Activated CD8-positive, alpha-beta memory T cell treated with anti-CD3 and anti-CD28 coated beads, Interleukin-2, amount 10 ng/mL, durations not matched to agents 7 days and 5 days (primary cell): ENCODE measurements around the gene PLA2G15. TPM values are rescaled to one million over a fixed set of nuclear protein-coding genes. Genes with fewer than 3 reads are reported as not detected.
"Not testable (repeated sequence)": the region's sequence is repeated elsewhere in the genome, so short reads cannot be mapped to it uniquely, and the experiment has no call there.

Experiments
- ATAC-seq: fragments of 150-1000 bp; cut with Tn5 transposase; one replicate; pipeline ENCODE4 v1.10.0; 2021; ENCODE audit warnings: moderate library complexity
- CTCF ChIA-PET: fragments of 350-600 bp; sonication (Branson Sonifier 250); formaldehyde crosslinking; loops from one replicate; lab custom pipeline; 2021; ENCODE audit warnings: antibody characterized with exemption; lab: Charles Lee
- DNase-seq: peaks from one replicate; pipeline ENCODE4 v3.0.0-alpha.2; 2020
- H3K27ac Mint-ChIP-seq: one replicate; pipeline ENCODE4 v1.8.0; 2021; ENCODE audit warnings: mild to moderate bottlenecking, mixed read lengths
- H3K27me3 Mint-ChIP-seq: one replicate; pipeline ENCODE4 v1.8.0; 2021; ENCODE audit warnings: mixed read lengths
- H3K36me3 Mint-ChIP-seq: one replicate; pipeline ENCODE4 v1.8.0; 2021; ENCODE audit warnings: mild to moderate bottlenecking, mixed read lengths
- H3K4me1 Mint-ChIP-seq: one replicate; pipeline ENCODE4 v1.8.0; 2021; ENCODE audit warnings: mixed read lengths
- H3K4me3 Mint-ChIP-seq: one replicate; pipeline ENCODE4 v1.8.0; 2021; ENCODE audit warnings: mild to moderate bottlenecking, moderate library complexity, mixed read lengths
- H3K9me3 Mint-ChIP-seq: one replicate; pipeline ENCODE4 v1.8.0; 2022; ENCODE audit warnings: low read depth, mixed read lengths
- total RNA-seq, 2 experiments: library from RNA; stranded (reverse); gene quantifications; one replicate each; pipeline ENCODE4 v1.2.3, GENCODE V29; 2021

Gene PLA2G15
- total RNA-seq, 2 experiments from 2014 or later: 8.4 to 9.3 TPM

DNA sequence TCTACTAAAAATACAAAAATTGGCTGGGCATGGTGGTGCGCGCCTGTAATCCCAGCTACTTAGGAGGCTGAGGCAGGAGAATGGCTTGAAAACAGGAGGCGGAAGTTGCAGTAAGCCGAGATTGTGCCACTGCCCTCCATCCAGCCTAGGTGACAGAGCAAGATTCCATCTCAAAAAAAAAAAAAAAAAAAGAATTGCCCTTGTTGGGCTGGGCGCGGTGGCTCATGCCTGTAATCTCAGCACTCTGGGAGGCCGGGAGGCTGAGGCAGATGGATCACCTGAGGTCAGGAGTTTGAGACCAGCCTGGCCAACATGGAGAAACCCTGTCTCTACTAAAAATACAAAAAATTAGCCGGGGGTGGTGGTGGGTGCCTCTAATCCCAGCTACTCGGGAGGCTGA, 43.6 kb downstream of the PLA2G15 start:
- H3K4me3 Mint-ChIP-seq, H3K27me3 Mint-ChIP-seq, DNase-seq, H3K9me3 Mint-ChIP-seq, ATAC-seq: not testable (repeated sequence)
- CTCF ChIA-PET: interaction anchor here (0.7 to 10.9 kb wide), 6 partner anchors 12 to 77 kb away, joined by 3 to 200 read pairs (median 4); partner anchors contain the start of genes PRMT7, SLC7A6 and SLC7A6OS
- H3K27ac Mint-ChIP-seq: peak overlapping the region; percentile 84
- peaks cover 52% of the 10 kb centered on the region for H3K36me3 Mint-ChIP-seq
- peaks cover 78% of the 10 kb centered on the region for H3K4me1 Mint-ChIP-seq

DNA sequence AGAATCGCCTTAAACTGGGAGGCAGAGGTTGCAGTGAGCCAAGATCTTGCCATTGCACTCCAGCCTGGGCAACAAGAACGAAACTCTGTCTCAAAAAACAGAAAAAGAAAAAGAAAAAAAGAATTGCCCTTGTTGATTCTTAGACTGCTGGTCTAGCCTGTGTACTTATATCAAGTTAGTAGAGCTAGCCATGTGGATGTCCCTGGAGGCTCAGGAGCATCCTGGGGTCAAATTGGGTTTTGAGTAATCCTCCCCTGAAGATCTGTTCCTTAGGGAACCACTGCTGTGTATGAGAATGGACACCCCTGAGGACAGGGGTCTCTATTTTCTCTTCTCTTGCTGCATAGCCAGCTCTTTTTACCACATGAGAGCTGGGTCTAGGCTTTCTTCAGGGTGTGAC, 44.0 kb downstream of the PLA2G15 start:
- no peaks in the 10 kb centered on the region for H3K27me3 Mint-ChIP-seq
- ATAC-seq: no peak
- H3K27ac Mint-ChIP-seq: peak overlapping the region; percentile 84
- H3K4me1 Mint-ChIP-seq: peaks cover 74% of the 10 kb centered on the region
- H3K36me3 Mint-ChIP-seq: peaks cover 53% of the 10 kb centered on the region
- no peaks in the 10 kb centered on the region for H3K9me3 Mint-ChIP-seq
- DNase-seq: no peak
- CTCF ChIA-PET: interaction anchor here (0.8 to 10.9 kb wide), 7 partner anchors 11 to 27 kb away, joined by 3 to 200 read pairs (median 3); partner anchors contain the start of genes PRMT7, SLC7A6 and SLC7A6OS
- no peak overlapping the region for H3K4me3 Mint-ChIP-seq

DNA sequence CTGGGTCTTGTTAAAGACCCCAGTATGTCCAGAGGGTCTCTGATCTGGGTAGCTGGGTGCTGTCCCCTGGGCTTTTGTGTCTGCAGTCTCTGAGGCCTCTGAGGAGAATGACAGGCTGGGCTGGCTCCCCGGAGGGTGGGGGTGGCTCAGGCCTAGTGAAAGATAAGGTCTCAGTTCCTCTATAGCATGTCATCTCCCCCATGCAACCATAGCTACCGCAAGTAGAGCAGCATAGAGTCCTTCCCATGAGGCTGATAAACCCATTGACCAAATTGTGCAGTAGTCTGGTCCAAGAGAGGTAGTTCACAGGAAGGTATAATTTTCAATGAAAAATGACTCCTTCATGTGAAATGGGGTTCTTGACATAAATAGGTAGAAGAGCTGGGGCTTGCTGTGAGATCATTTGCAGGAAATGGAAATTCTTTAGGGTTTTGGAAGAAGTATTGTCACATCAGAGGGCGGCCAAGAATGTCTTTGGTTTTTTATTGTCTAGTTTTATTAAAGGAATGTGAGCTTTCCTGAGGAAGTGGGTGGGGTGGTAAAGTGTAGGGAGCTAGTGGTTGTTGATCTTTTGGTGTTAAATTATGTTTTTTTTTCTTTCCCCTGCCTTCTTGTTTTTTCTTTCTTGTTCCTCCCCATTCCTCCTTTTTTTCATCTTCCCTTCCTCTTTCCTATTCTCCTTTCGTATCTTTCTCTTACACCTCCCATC, 44.6 kb downstream of the PLA2G15 start:
- CTCF ChIA-PET: interaction anchor here (0.7 to 10.9 kb wide), 8 partner anchors 11 to 39 kb away, joined by 3 to 200 read pairs (median 4); partner anchors contain the start of genes PRMT7, SLC7A6 and SLC7A6OS
- peaks cover 68% of the 10 kb centered on the region for H3K4me1 Mint-ChIP-seq
- H3K4me3 Mint-ChIP-seq: peak overlapping the region; percentile 4
- peak overlapping the region; percentile 84 for H3K27ac Mint-ChIP-seq
- ATAC-seq (peak; percentile 76), DNase-seq (peak; percentile 79)
- no peaks in the 10 kb centered on the region for H3K9me3 Mint-ChIP-seq
- H3K27me3 Mint-ChIP-seq: no peaks in the 10 kb centered on the region
- H3K36me3 Mint-ChIP-seq: peaks cover 54% of the 10 kb centered on the region

DNA sequence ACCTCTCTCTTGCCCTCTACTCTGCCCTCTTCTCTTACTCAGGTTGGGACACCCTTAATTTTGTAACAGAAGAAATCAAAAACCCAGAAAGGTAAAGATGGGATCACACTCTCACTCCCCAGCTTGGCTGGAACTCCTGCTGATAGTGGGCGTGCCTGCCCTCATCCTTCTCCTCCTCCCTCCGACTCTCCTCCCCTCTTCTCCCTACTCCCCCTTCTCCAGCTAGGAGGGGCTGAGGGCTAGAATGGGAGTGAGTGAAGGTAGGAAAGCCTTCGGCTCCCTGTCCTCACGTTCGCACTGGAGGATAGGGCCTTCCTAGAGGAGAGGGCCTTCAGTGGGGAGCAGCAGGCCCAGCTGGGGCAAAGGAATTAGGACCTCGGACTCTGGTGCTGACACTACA, 45.3 kb downstream of the PLA2G15 start:
- Mint-ChIP-seq H3K27me3 (no peaks in the 10 kb centered on the region), H3K9me3 (no peaks in the 10 kb centered on the region), H3K36me3 (peaks cover 54% of the 10 kb centered on the region), H3K27ac (peak overlapping the region; percentile 84), H3K4me3 (no peak overlapping the region), H3K4me1 (peaks cover 61% of the 10 kb centered on the region)
- no peak for DNase-seq
- ATAC-seq: no peak
- CTCF ChIA-PET: interaction anchor here (1.2 to 10.9 kb wide), 7 partner anchors 10 to 37 kb away, joined by 3 to 200 read pairs (median 7); partner anchors contain the start of genes PRMT7, SLC7A6 and SLC7A6OS

DNA sequence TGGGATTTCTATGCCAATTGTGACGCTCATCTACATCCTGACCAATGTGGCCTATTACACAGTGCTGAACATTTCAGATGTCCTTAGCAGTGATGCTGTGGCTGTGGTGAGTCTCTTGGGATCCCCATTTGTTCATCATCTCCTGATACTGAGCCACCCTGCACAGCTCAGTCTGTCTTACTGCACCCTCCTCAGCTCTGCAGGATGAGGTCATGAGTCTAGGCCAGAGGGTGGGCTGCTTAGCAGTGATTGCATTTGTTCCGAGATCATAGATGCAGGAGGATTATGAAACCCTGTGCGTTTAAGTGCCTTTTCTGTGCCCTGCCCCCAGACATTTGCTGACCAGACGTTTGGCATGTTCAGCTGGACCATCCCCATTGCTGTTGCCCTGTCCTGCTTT, 46.1 kb downstream of the PLA2G15 start:
- H3K9me3 Mint-ChIP-seq: no peaks in the 10 kb centered on the region
- no peak overlapping the region for H3K4me3 Mint-ChIP-seq
- no peak for DNase-seq
- H3K27ac Mint-ChIP-seq: peak overlapping the region; percentile 73
- H3K36me3 Mint-ChIP-seq: peaks cover 54% of the 10 kb centered on the region
- no peaks in the 10 kb centered on the region for H3K27me3 Mint-ChIP-seq
- CTCF ChIA-PET: interaction anchor here (1.8 to 10.9 kb wide), 4 partner anchors 17 to 36 kb away, joined by 5 to 200 read pairs (median 8); partner anchors contain the start of genes PRMT7, SLC7A6 and SLC7A6OS
- no peak for ATAC-seq
- peaks cover 55% of the 10 kb centered on the region for H3K4me1 Mint-ChIP-seq

DNA sequence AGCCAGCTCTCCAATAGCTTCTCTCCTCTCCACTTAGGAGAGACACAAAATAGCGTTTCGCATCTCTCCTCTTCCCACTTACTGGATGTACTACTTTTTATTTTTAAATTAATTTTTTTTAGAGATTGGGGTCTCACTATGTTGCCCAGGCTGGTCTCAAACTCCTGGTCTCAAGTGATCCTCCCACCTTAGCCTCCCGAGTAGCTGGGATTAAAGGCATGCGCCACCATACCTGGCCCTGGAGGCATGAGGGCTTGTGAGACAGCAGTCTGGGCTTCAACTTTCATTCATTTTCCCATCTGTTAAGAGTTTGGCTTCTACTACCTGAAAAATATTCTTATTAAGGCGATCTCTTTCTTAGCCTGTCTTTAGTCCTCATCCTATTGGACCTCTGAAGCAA, 47.3 kb downstream of the PLA2G15 start:
- no peaks in the 10 kb centered on the region for H3K27me3 Mint-ChIP-seq
- H3K4me3 Mint-ChIP-seq: no peak overlapping the region
- CTCF ChIA-PET: interaction anchor here (0.7 to 10.9 kb wide), 3 partner anchors 18 to 35 kb away, joined by 3 to 200 read pairs (median 7); partner anchors contain the start of genes PRMT7, SLC7A6 and SLC7A6OS

DNA sequence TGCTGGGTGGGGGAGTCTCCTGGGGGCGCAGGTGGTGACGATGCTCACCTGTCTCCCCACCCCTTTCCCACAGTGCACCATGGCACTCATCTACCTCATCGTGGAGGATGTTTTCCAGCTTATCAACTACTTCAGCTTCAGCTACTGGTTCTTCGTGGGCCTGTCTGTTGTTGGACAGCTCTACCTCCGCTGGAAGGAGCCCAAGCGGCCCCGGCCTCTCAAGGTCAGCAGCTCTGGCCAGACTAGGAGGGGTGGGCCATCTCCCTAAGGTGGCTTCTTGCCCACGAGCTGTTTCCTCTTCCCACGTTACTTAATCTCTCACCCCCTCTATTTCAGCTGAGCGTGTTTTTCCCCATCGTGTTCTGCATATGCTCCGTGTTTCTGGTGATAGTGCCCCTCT, 51.1 kb downstream of the PLA2G15 start:
- Mint-ChIP-seq H3K9me3 (no peaks in the 10 kb centered on the region), H3K27me3 (no peaks in the 10 kb centered on the region), H3K36me3 (peaks cover 56% of the 10 kb centered on the region), H3K27ac (no peak overlapping the region), H3K4me3 (no peak overlapping the region), H3K4me1 (peaks cover 12% of the 10 kb centered on the region)
- DNase-seq: no peak
- CTCF ChIA-PET: interaction anchor here (4.2 kb wide), 1 partner anchor 34 kb away, joined by 44 read pairs; the partner anchor contains the start of gene SLC7A6
- ATAC-seq: no peak

More for the DNA sequence above, 47.3 kb downstream of the PLA2G15 start:
- peaks cover 47% of the 10 kb centered on the region for H3K36me3 Mint-ChIP-seq
- peaks cover 45% of the 10 kb centered on the region for H3K4me1 Mint-ChIP-seq
- ATAC-seq: no peak
- DNase-seq: no peak
- peak overlapping the region; percentile 71 for H3K27ac Mint-ChIP-seq
- H3K9me3 Mint-ChIP-seq: no peaks in the 10 kb centered on the region

DNA sequence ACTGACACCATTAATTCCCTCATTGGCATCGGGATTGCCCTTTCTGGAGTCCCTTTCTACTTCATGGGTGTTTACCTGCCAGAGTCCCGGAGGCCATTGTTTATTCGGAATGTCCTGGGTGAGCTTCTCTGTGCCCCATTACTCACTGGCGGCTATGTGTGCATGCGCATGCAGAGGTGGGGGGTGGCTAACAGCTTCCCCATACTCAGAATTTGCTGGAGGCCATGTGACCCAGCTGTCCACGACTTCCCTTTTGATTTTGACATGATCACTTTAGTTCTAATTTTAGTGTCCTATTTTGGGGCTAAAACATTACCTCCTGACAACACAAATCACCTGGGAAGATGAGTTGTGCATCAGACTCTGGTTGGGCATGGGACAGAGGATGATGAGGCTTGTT, 51.5 kb downstream of the PLA2G15 start:
- H3K9me3 Mint-ChIP-seq: no peaks in the 10 kb centered on the region
- no peak overlapping the region for H3K4me3 Mint-ChIP-seq
- peaks cover 8% of the 10 kb centered on the region for H3K4me1 Mint-ChIP-seq
- no peak overlapping the region for H3K27ac Mint-ChIP-seq
- ATAC-seq (no peak), DNase-seq (no peak)
- no peaks in the 10 kb centered on the region for H3K27me3 Mint-ChIP-seq
- peaks cover 55% of the 10 kb centered on the region for H3K36me3 Mint-ChIP-seq
- CTCF ChIA-PET: interaction anchor here (4.2 kb wide), 1 partner anchor 35 kb away, joined by 44 read pairs; the partner anchor contains the start of gene SLC7A6

DNA sequence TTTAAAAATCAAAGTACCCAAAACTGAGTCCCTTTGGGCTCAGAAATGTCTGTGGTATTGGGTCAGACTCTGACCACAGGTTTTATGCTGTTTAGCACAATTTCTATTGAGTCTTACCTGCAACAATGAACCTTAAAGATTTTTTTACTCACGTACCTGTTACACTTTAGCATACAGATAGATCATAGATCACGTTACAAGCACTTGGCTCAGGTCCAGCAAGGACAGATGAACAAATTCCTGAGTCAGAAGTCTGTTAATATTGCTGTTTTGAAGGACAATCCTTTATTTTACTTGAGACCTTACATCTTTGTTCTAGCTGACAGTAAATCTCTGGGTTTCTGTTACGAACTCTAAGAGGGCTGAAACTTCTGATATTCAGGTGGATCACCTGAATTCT, 52.7 kb downstream of the PLA2G15 start:
- ATAC-seq (no peak), DNase-seq (no peak)
- H3K4me3 Mint-ChIP-seq: no peak overlapping the region
- no peaks in the 10 kb centered on the region for H3K9me3 Mint-ChIP-seq
- CTCF ChIA-PET: interaction anchor here (4.2 kb wide), 1 partner anchor 36 kb away, joined by 44 read pairs; the partner anchor contains the start of gene SLC7A6
- H3K27me3 Mint-ChIP-seq: no peaks in the 10 kb centered on the region
- H3K27ac Mint-ChIP-seq: peak overlapping the region; percentile 20
- peaks cover 55% of the 10 kb centered on the region for H3K36me3 Mint-ChIP-seq
- peaks cover 2% of the 10 kb centered on the region for H3K4me1 Mint-ChIP-seq

DNA sequence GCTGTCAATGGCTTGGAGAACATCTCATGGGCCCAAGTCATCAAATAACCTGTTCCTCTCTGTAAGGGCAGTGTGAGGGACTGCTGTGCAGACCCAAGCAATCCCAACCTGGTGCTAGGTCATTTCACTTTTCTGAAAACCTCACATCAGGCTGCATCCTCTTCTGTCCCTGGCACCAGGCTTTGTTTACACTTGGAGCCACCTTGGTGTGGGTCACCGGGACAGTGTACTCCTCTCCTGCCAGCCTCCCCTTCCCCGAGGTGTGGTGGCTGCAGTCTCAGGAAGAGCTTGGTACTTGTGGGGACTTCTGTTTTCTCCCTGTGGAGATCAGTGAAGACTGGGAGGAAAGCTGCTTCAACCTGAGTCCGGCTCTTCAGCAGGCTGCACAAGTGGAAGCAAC, 53.1 kb downstream of the PLA2G15 start:
- H3K4me1 Mint-ChIP-seq: peaks cover 2% of the 10 kb centered on the region
- H3K36me3 Mint-ChIP-seq: peaks cover 56% of the 10 kb centered on the region
- CTCF ChIA-PET: interaction anchor here (2.6 to 3.3 kb wide), 2 partner anchors 12 to 36 kb away, joined by 11 to 25 read pairs; partner anchors contain the start of genes PRMT7, SLC7A6 and SLC7A6OS
- no peaks in the 10 kb centered on the region for H3K9me3 Mint-ChIP-seq
- no peak overlapping the region for H3K4me3 Mint-ChIP-seq
- no peaks in the 10 kb centered on the region for H3K27me3 Mint-ChIP-seq
- H3K27ac Mint-ChIP-seq: peak overlapping the region; percentile 20
- DNase-seq (no peak), ATAC-seq (no peak)

DNA sequence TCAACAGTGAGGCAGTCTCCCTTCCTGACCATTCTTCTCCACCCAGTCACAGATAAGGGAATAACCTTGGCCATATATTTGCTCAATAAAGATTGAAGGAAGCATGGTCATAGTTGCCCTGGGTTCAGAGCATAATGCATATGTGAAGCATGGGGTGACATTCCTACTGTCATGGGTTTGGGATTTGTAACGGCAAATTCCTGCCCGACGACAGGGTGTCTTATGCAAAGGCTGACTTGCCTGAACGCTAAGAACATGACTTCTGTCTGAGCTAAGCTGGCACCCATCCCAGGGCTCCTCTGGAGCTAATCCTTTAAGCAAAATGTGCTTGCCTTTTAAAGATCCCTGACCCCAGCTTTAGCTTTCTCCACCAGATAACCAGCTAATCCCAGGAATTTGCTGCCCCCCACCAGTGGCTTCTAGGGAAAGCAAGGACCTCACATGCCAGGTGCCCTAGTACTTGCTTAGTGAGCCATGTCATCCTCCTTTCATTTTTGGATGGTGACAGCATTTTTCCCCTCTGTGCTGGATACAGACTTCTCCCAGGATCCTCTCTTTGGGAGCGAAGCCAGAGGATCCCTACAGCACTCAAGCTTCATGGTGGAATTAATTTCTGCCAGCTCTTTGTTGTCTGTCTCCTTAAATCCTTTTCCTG, 53.9 kb downstream of the PLA2G15 start:
- no peak for DNase-seq
- H3K9me3 Mint-ChIP-seq: no peaks in the 10 kb centered on the region
- H3K4me1 Mint-ChIP-seq: peaks cover 2% of the 10 kb centered on the region
- H3K36me3 Mint-ChIP-seq: peaks cover 59% of the 10 kb centered on the region
- ATAC-seq: no peak
- no peak overlapping the region for H3K4me3 Mint-ChIP-seq
- H3K27me3 Mint-ChIP-seq: no peaks in the 10 kb centered on the region
- peak overlapping the region; percentile 25 for H3K27ac Mint-ChIP-seq
- CTCF ChIA-PET: interaction anchor here (2.4 to 3.3 kb wide), 3 partner anchors 11 to 36 kb away, joined by 11 to 25 read pairs (median 12); partner anchors contain the start of genes PRMT7, SLC7A6 and SLC7A6OS

DNA sequence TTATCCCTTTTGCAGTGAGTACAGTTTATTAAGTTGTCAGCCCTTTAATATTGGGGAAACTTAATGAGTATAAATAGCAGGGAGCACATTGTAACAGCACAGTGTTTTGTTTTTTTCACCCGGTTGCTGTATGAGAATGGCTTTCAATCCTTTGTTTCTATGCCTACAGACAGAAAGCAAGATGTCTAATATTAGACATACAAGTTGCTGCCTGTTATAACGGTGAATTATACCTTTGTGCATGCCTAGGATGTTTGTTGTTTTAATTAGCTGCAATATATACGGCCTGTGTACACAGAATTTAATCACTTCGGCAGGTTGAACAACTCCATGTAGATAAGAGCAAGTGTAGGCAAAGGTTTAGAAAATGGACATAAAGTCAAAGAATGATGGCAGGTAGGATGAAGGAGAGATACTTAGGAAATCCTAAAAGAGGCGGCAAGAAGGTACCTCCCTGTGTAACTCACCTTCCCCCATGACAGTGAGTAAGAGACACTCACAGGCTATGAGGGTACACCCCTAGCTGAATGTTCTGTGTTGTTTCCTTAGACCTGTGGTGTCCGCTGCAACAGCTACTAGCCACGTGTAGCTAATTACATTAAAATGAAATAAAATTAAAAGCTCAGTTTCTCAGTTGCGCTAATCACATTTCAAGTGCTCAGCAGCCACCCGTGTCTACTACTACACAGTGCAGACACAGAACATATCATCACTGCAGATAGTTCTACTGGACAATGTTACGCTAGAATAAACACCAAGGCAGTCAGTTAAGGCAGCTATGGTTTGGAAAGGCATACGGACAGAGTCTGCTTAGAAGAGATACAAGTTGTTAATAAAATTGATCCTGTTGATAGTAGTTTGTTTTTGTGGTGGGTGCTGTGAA, 54.6 kb downstream of the PLA2G15 start:
- H3K9me3 Mint-ChIP-seq: no peaks in the 10 kb centered on the region
- DNase-seq (no peak), ATAC-seq (no peak)
- peaks cover 2% of the 10 kb centered on the region for H3K4me1 Mint-ChIP-seq
- H3K4me3 Mint-ChIP-seq: no peak overlapping the region
- no peaks in the 10 kb centered on the region for H3K27me3 Mint-ChIP-seq
- H3K36me3 Mint-ChIP-seq: peaks cover 59% of the 10 kb centered on the region
- CTCF ChIA-PET: interaction anchor here (0.6 to 3.3 kb wide), 6 partner anchors 10 to 37 kb away, joined by 3 to 25 read pairs (median 7); partner anchors contain the start of genes PRMT7, SLC7A6 and SLC7A6OS
- H3K27ac Mint-ChIP-seq: no peak overlapping the region
